Natural killer cell (primary cell): ENCODE measurements around the gene DAZAP1. TPM values are rescaled to one million over a fixed set of nuclear protein-coding genes. Genes with fewer than 3 reads are reported as not detected.

Experiments
- ATAC-seq, 3 donors: fragments of 150-1000 bp in 2 of 3; fragments of 200-7000 bp in 1 of 3; cut with Tn5 transposase; 1 replicate in 1 of 3; 2 replicates in 2 of 3; pipeline ENCODE4 v1.10.0; 2021; ENCODE audit warnings: mild to moderate bottlenecking in 2 of 3, moderate library complexity in 2 of 3
- DNase-seq, 2 donors: peaks; one replicate each; pipeline versions ENCODE4 v3.0.0 to v3.0.0-alpha.2; 2013 to 2021; ENCODE audit warnings: mixed read lengths in 1 of 2
- H3K27ac ChIP-seq: one replicate; pipeline ENCODE4 v1.5.1; 2013; ENCODE audit warnings: mild to moderate bottlenecking, low read length
- H3K27me3 ChIP-seq: one replicate; pipeline ENCODE4 v1.6.1; 2013; ENCODE audit warnings: low read length; ENCODE audit not compliant: control insufficient read depth, insufficient read depth
- H3K36me3 ChIP-seq: one replicate; pipeline ENCODE4 v1.6.1; 2013; ENCODE audit warnings: low read length; ENCODE audit not compliant: control insufficient read depth, insufficient read depth
- H3K4me1 ChIP-seq: one replicate; pipeline ENCODE4 v1.6.1; 2013; ENCODE audit warnings: low read length; ENCODE audit not compliant: control insufficient read depth, insufficient read depth
- H3K4me3 ChIP-seq: one replicate; pipeline ENCODE4 v1.5.1; 2013; ENCODE audit warnings: low read length
- H3K9me3 ChIP-seq: one replicate; pipeline ENCODE4 v1.6.1; 2013; ENCODE audit warnings: low read length; ENCODE audit not compliant: control insufficient read depth, insufficient read depth
- H3K27ac Mint-ChIP-seq, 2 donors: one replicate each; pipeline ENCODE4 v1.8.0; 2022; ENCODE audit warnings: mild to moderate bottlenecking in 2 of 2, mixed read lengths in 2 of 2, moderate library complexity in 1 of 2
- H3K27me3 Mint-ChIP-seq, 2 donors: one replicate each; pipeline ENCODE4 v1.8.0; 2022; ENCODE audit warnings: low read depth in 2 of 2, mixed read lengths in 2 of 2
- H3K36me3 Mint-ChIP-seq: one replicate; pipeline ENCODE4 v1.8.0; 2022; ENCODE audit warnings: mixed read lengths
- H3K4me1 Mint-ChIP-seq, 2 donors: one replicate each; pipeline ENCODE4 v1.8.0; 2022; ENCODE audit warnings: mixed read lengths in 2 of 2
- H3K4me3 Mint-ChIP-seq: one replicate; pipeline ENCODE4 v1.8.0; 2022; ENCODE audit warnings: mild to moderate bottlenecking, moderate library complexity, mixed read lengths
- H3K9me3 Mint-ChIP-seq, 2 donors: one replicate each; pipeline ENCODE4 v1.8.0; 2022; ENCODE audit warnings: mixed read lengths in 2 of 2
- WGBS: methylation state at CpG from one replicate; pipeline ENCODE4 v1.1.7; 2013; ENCODE audit warnings: missing lambda C conversion rate; ENCODE audit not compliant: insufficient coverage; 5-methylcytosine and 5-hydroxymethylcytosine counted together
- intact Hi-C: fragments of 100-400 bp; cut with micrococcal nuclease; formaldehyde crosslinking; loops from one replicate; pipeline ENCODE4 v1.14.2; 2022
- total RNA-seq, 4 donors: library from RNA; stranded (reverse); fragments of 120-200 nt in 1 of 4; gene quantifications; one replicate each; pipeline versions ENCODE4 v1.2.3 to v1.2.4, GENCODE V29; 2013 to 2022
- TF ChIP-seq, protein P1 (sequence below): fragments of 200-600 bp; IDR thresholded peaks from one replicate; pipeline ENCODE4 v1.8.0; 2022; ENCODE audit warnings: antibody characterized with exemption

DAZAP1 gene
- total RNA-seq, 3 donors from 2014 or later (not counting 1 experiment from before 2014, with no cell fraction given): 166 to 207 (median 170) TPM

DNA sequence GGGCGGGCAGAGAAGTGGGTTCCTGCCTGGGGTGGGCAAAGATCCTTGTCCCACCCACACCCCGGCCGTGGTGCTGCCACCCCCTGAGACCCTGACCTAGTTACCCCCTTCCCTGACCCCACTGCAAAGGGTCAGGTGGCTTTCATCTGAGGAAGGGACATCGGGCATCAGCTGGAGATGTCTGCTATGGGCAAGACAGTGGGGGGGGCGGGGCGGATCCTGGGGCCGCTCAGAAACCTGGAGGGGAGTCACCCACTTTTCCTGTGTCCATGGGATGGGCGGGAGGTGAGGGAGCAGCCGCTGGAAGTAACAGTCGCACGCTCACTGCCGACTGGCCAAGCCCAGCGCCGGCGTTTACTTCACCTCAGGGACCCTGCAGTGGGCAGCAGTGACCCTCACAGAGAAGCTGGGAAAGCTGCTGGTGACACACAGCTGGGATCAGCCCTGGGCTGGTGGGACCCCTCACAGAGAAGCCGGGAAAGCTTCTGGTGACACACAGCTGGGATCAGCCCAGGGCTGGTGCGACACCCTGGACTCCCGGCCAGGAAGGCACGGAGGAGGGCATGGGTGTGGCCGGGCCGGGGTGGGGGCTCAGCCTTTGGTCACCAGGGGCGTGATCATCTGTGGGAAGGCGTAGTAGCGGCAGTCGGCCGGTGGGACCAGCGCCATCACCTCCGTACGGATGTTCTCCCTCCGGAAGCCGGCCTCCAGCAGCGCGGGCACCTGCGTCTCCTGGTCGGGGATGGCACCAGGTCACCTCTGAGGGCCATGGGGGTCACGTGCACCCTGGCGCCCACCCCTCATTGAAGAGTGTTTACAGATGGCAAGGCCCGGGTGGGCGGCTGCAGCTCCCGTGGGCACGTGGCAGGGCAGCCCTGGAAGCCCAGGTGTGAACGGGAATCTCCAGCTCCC lies 10.4 kb upstream of the DAZAP1 start:
- TF ChIP-seq, protein P1, sequence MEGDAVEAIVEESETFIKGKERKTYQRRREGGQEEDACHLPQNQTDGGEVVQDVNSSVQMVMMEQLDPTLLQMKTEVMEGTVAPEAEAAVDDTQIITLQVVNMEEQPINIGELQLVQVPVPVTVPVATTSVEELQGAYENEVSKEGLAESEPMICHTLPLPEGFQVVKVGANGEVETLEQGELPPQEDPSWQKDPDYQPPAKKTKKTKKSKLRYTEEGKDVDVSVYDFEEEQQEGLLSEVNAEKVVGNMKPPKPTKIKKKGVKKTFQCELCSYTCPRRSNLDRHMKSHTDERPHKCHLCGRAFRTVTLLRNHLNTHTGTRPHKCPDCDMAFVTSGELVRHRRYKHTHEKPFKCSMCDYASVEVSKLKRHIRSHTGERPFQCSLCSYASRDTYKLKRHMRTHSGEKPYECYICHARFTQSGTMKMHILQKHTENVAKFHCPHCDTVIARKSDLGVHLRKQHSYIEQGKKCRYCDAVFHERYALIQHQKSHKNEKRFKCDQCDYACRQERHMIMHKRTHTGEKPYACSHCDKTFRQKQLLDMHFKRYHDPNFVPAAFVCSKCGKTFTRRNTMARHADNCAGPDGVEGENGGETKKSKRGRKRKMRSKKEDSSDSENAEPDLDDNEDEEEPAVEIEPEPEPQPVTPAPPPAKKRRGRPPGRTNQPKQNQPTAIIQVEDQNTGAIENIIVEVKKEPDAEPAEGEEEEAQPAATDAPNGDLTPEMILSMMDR: no peak
- peaks cover 19% of the 10 kb centered on the region for H3K4me1 ChIP-seq
- peaks cover 18% of the 10 kb centered on the region for H3K36me3 ChIP-seq
- 82% methylated on average over 42 of the region's 42 CpGs for WGBS
- Mint-ChIP-seq H3K4me3 (no peak overlapping the region), H3K9me3 (no peaks in the 10 kb centered on the region), H3K27me3 (no peaks in the 10 kb centered on the region), H3K27ac (no peak overlapping the region), H3K36me3 (no peaks in the 10 kb centered on the region), H3K4me1 (no peaks in the 10 kb centered on the region)
- DNase-seq (no peak), ATAC-seq (no peak)
- H3K27ac ChIP-seq: no peak overlapping the region
- no peaks in the 10 kb centered on the region for H3K27me3 ChIP-seq
- no peaks in the 10 kb centered on the region for H3K9me3 ChIP-seq
- H3K4me3 ChIP-seq: no peak overlapping the region
- intact Hi-C loops: no loop called here

DNA sequence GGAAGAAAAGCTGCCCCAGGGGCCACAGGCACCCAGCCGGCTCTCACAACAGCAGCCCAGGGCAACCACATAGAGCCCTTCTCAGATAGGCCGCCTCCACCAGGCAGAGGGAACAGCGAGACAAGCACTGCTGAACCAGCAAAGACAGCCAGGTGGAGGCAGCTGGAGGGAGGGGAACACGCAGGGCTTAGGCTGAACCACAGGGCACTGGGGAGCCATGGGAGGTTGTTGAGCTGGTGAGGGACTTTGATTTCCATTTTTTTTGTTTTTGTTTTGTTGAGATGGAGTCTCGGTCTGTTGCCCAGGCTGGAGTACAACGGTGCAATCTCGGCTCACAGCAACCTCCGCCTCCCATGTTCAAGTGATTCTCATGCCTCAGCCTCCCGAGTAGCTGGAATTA lies 9.5 kb upstream of the DAZAP1 start:
- peaks cover 27% of the 10 kb centered on the region for H3K4me1 ChIP-seq
- no peaks in the 10 kb centered on the region for H3K9me3 Mint-ChIP-seq
- TF ChIP-seq, protein P1: no peak
- peaks cover 5% of the 10 kb centered on the region in 2 donors for H3K4me1 Mint-ChIP-seq
- no peak for DNase-seq
- no peak overlapping the region for H3K4me3 ChIP-seq
- no peaks in the 10 kb centered on the region for H3K9me3 ChIP-seq
- H3K27me3 Mint-ChIP-seq: peaks cover 0 to 3% of the 10 kb centered on the region in 2 donors
- intact Hi-C loops: no loop called here
- no peak for ATAC-seq
- no peak overlapping the region for H3K27ac Mint-ChIP-seq
- H3K27me3 ChIP-seq: peaks cover 4% of the 10 kb centered on the region
- 93% methylated on average over 9 of the region's 9 CpGs for WGBS
- no peak overlapping the region for H3K4me3 Mint-ChIP-seq
- no peaks in the 10 kb centered on the region for H3K36me3 Mint-ChIP-seq
- peaks cover 10% of the 10 kb centered on the region for H3K36me3 ChIP-seq
- H3K27ac ChIP-seq: no peak overlapping the region

DNA sequence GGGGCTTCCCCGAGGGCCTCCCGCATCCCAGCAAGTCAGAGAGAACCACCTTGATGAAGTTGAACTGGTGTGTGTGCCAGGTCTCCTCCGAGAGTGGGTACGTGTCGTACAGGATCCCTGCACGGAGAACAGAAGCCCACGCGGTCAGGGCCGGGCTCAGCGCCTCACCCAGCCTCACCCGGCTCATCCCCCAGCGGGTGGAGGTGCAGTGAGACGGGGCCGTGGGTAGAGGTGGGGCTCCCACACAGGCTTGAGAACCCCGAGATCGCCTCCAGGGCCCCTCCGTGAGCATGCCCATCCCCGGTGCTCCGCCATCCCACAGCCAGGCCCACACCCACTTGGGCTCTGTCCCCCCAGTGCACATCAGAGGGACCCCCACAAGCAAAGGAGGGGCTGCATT lies 8.3 kb upstream of the DAZAP1 start:
- intact Hi-C loops: no loop called here
- Mint-ChIP-seq H3K4me3 (no peak overlapping the region), H3K36me3 (no peaks in the 10 kb centered on the region), H3K9me3 (no peaks in the 10 kb centered on the region), H3K4me1 (peaks cover 7 to 12% of the 10 kb centered on the region in 2 donors), H3K27me3 (peaks cover 0 to 3% of the 10 kb centered on the region in 2 donors), H3K27ac (no peak overlapping the region)
- Histone ChIP-seq H3K27me3 (peaks cover 4% of the 10 kb centered on the region), H3K4me3 (no peak overlapping the region), H3K36me3 (peaks cover under 1% of the 10 kb centered on the region), H3K27ac (no peak overlapping the region), H3K9me3 (no peaks in the 10 kb centered on the region), H3K4me1 (peaks cover 33% of the 10 kb centered on the region)
- WGBS: 87% methylated on average over 19 of the region's 19 CpGs
- TF ChIP-seq, protein P1: no peak
- no peak for ATAC-seq
- no peak for DNase-seq
